WTC11 (cell line): Measurements from ENCODE around the gene ARHGEF10L.

Source experiments
- ETV6 ChIP-seq: sonication (generic); formaldehyde crosslinking; IDR thresholded peaks from 2 replicates; pipeline ENCODE4 v1.8.1; 2022; ENCODE audit warnings: mild to moderate bottlenecking, missing genetic modification reagents
- ZNF416 ChIP-seq: fragments of 250-450 bp; sonication (Bioruptor Pico); IDR thresholded peaks from 2 replicates; pipeline ENCODE4 v1.9.0; 2021; ENCODE audit warnings: mild to moderate bottlenecking, inconsistent platforms
- TF ChIP-seq, protein P1 (sequence below): sonication (generic); formaldehyde crosslinking; IDR thresholded peaks from 2 replicates; pipeline ENCODE4 v1.8.0; 2023; ENCODE audit warnings: mild to moderate bottlenecking, missing genetic modification reagents
- TF ChIP-seq, protein P2 (sequence below): sonication (generic); formaldehyde crosslinking; IDR thresholded peaks from 2 replicates; pipeline ENCODE4 v1.8.1; 2022; ENCODE audit warnings: missing genetic modification reagents, borderline replicate concordance
- TF ChIP-seq, protein P3 (sequence below): fragments of 200-600 bp; IDR thresholded peaks from 2 replicates; pipeline ENCODE4 v1.8.0; 2022; ENCODE audit warnings: antibody characterized with exemption

DNA sequence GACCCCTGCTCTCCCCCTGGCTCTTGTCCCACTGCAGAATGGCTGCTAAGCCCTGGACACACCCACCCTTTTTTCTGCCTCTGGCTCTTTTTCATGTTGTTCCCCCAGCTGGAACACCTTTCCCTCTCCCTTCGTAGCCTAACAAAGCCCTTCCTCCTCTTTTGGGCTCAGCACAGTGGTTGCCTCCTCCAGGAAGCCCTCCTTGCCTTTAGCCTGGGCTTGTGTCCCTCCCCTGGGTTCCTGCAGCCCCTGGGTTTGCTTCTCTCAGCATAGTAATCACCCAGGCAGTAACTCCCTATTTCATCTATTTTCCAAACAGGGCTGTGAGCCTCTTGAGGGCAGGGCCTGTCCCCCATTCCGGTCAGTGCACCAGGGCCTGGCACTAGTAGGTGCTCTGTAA, 195.8 kb downstream of the ARHGEF10L start:
- TF ChIP-seq, protein P1, sequence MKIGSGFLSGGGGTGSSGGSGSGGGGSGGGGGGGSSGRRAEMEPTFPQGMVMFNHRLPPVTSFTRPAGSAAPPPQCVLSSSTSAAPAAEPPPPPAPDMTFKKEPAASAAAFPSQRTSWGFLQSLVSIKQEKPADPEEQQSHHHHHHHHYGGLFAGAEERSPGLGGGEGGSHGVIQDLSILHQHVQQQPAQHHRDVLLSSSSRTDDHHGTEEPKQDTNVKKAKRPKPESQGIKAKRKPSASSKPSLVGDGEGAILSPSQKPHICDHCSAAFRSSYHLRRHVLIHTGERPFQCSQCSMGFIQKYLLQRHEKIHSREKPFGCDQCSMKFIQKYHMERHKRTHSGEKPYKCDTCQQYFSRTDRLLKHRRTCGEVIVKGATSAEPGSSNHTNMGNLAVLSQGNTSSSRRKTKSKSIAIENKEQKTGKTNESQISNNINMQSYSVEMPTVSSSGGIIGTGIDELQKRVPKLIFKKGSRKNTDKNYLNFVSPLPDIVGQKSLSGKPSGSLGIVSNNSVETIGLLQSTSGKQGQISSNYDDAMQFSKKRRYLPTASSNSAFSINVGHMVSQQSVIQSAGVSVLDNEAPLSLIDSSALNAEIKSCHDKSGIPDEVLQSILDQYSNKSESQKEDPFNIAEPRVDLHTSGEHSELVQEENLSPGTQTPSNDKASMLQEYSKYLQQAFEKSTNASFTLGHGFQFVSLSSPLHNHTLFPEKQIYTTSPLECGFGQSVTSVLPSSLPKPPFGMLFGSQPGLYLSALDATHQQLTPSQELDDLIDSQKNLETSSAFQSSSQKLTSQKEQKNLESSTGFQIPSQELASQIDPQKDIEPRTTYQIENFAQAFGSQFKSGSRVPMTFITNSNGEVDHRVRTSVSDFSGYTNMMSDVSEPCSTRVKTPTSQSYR (CRISPR knock-in tag), result no peak
- TF ChIP-seq, protein P2, sequence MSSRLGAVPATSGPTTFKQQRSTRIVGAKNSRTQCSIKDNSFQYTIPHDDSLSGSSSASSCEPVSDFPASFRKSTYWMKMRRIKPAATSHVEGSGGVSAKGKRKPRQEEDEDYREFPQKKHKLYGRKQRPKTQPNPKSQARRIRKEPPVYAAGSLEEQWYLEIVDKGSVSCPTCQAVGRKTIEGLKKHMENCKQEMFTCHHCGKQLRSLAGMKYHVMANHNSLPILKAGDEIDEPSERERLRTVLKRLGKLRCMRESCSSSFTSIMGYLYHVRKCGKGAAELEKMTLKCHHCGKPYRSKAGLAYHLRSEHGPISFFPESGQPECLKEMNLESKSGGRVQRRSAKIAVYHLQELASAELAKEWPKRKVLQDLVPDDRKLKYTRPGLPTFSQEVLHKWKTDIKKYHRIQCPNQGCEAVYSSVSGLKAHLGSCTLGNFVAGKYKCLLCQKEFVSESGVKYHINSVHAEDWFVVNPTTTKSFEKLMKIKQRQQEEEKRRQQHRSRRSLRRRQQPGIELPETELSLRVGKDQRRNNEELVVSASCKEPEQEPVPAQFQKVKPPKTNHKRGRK (CRISPR knock-in tag), result no peak
- no peak for TF ChIP-seq ETV6 (CRISPR knock-in tag)
- TF ChIP-seq, protein P3, sequence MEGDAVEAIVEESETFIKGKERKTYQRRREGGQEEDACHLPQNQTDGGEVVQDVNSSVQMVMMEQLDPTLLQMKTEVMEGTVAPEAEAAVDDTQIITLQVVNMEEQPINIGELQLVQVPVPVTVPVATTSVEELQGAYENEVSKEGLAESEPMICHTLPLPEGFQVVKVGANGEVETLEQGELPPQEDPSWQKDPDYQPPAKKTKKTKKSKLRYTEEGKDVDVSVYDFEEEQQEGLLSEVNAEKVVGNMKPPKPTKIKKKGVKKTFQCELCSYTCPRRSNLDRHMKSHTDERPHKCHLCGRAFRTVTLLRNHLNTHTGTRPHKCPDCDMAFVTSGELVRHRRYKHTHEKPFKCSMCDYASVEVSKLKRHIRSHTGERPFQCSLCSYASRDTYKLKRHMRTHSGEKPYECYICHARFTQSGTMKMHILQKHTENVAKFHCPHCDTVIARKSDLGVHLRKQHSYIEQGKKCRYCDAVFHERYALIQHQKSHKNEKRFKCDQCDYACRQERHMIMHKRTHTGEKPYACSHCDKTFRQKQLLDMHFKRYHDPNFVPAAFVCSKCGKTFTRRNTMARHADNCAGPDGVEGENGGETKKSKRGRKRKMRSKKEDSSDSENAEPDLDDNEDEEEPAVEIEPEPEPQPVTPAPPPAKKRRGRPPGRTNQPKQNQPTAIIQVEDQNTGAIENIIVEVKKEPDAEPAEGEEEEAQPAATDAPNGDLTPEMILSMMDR, result no peak
- TF ChIP-seq ZNF416 (CRISPR knock-in tag), result no peak
